HG02970 (cell line): ENCODE data around the gene PPM1H.
"Not testable (repeated sequence)": the region's sequence is repeated elsewhere in the genome, so short reads cannot be mapped to it uniquely, and the experiment has no call there.

Experiments used
- ATAC-seq: cut with Tn5 transposase; IDR thresholded peaks from one replicate; pipeline ENCODE4 v1.9.1; 2021; ENCODE audit warnings: mild to moderate bottlenecking, moderate library complexity, moderate number of reproducible peaks; ENCODE audit not compliant: unreplicated experiment, low FRiP score

Gene PPM1H

GRCh38 chr12:62910549-62911169 is 24.3 kb downstream of the PPM1H start:
- ATAC-seq = no peak

GRCh38 chr12:62909340-62909739 is 25.6 kb downstream of the PPM1H start:
- ATAC-seq = no peak

- ATAC-seq = no peak
Observed at GRCh38 chr12:62908674-62909073, 26.3 kb downstream of the PPM1H start.

- no peak for ATAC-seq
Observed at GRCh38 chr12:62907561-62907960, 27.4 kb downstream of the PPM1H start.

- no peak for ATAC-seq
Observed at GRCh38 chr12:62907078-62907477, 27.9 kb downstream of the PPM1H start.

- ATAC-seq = no peak
Observed at GRCh38 chr12:62903151-62903550, 31.8 kb downstream of the PPM1H start.

- no peak for ATAC-seq
Observed at GRCh38 chr12:62900686-62901272, 34.2 kb downstream of the PPM1H start.

- no peak for ATAC-seq
Observed at GRCh38 chr12:62899568-62900390, 35.2 kb downstream of the PPM1H start.

- ATAC-seq = no peak
Observed at GRCh38 chr12:62898526-62898925, 36.4 kb downstream of the PPM1H start.

GRCh38 chr12:62895351-62895877 is 39.5 kb downstream of the PPM1H start:
- ATAC-seq = no peak

GRCh38 chr12:62893276-62893675 is 41.7 kb downstream of the PPM1H start:
- no peak for ATAC-seq

- no peak for ATAC-seq
Observed at GRCh38 chr12:62891805-62892549, 43.0 kb downstream of the PPM1H start.

- ATAC-seq = no peak
Observed at GRCh38 chr12:62888454-62889110, 46.4 kb downstream of the PPM1H start.

- ATAC-seq = no peak
Observed at GRCh38 chr12:62886796-62887195, 48.2 kb downstream of the PPM1H start.

GRCh38 chr12:62885242-62885641 is 49.7 kb downstream of the PPM1H start:
- ATAC-seq = no peak

GRCh38 chr12:62884832-62885231 is 50.1 kb downstream of the PPM1H start:
- not testable (repeated sequence) for ATAC-seq

- no peak for ATAC-seq
Observed at GRCh38 chr12:62882696-62883095, 52.3 kb downstream of the PPM1H start.

- ATAC-seq = no peak
Observed at GRCh38 chr12:62882140-62882539, 52.8 kb downstream of the PPM1H start.

- ATAC-seq = no peak
Observed at GRCh38 chr12:62879691-62880090, 55.3 kb downstream of the PPM1H start.

- ATAC-seq = not testable (repeated sequence)
Observed at GRCh38 chr12:62879228-62879627, 55.7 kb downstream of the PPM1H start.
